Measurements from ENCODE around the gene RBAK. TPM values are rescaled to one million over a fixed set of nuclear protein-coding genes. Genes with fewer than 3 reads are reported as not detected.

RBAK gene
- total and polyA plus RNA-seq, 2 of the 4 experiments (the other 2 are of a cell fraction): 2.8 to 8.1 TPM

DNA sequence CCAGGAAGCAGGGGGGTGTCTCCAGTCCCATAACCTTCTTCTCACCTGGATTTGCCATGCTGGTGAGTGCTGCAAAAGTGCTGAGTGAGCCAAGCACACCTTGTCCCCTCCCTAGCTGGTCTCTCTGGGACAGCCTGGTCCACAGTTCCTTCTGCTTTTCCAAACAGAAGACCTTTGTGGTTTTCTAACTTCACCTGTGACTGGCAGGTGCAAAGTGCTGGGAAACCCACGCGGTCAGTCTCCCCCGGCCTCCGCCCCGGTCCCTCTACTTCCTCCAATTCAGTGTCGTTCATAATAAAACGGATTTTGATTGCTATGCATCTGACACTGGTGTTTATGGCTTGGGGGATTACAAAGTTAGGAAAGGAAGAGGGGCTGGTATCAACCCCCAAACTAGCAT lies 37.1 kb downstream of the RBAK start:
- H3K18ac ChIP-seq (ENCODE audit: low read depth, low read length): no peak overlapping the region
- WGBS, 2 experiments (ENCODE audit: extremely low coverage in 2 of 2, insufficient read length in 1 of 2): no CpG with 5 or more reads among the region's 7 CpGs

More for the DNA sequence above, 37.1 kb downstream of the RBAK start:
- Histone ChIP-seq H2BK120ac (ENCODE audit: low read depth, low read length) (no peak overlapping the region), H2BK20ac (ENCODE audit: low read depth, low read length) (no peak overlapping the region), H2AK9ac (replicated peaks; ENCODE audit: low read depth, low read length, poor library complexity) (no peak overlapping the region), H3K9me3 (ENCODE audit: control insufficient read depth, insufficient read depth, low read length) (no peaks in the 10 kb centered on the region), H4K91ac (ENCODE audit: insufficient read depth, low read depth, low read length) (no peak overlapping the region), H4K8ac (ENCODE audit: low read depth in 2 of 2, low read length in 2 of 2) (no peak overlapping the region), H2AFZ (replicated peaks; ENCODE audit: low read length, poor library complexity) (no peak overlapping the region), H2BK15ac (ENCODE audit: low read depth, low read length) (no peak overlapping the region), H3K4me3 (ENCODE audit: insufficient read depth, low read depth, low read length) (no peak overlapping the region), H2AK5ac (ENCODE audit: low read depth, low read length) (no peak overlapping the region), H3K36me3 (ENCODE audit: control insufficient read depth, insufficient read depth, low read length) (no peaks in the 10 kb centered on the region), H3K79me1 (ENCODE audit: low read depth in 1 of 2, low read length in 2 of 2) (no peaks in the 10 kb centered on the region), H3K23ac (ENCODE audit: low read depth, low read length) (no peak overlapping the region), H3K56ac (ENCODE audit: extremely low read depth, insufficient read depth, low read length) (no peak overlapping the region), H3K4ac (ENCODE audit: low read depth, low read length) (no peak overlapping the region), H3K27me3 (ENCODE audit: control insufficient read depth, insufficient read depth, low read length) (peaks cover 7% of the 10 kb centered on the region; the same call in 1 of the 2 replicates), H3K9me1 (ENCODE audit: insufficient read depth, low read length) (no peaks in the 10 kb centered on the region), H3K27ac (ENCODE audit: insufficient read depth, low read length) (no peak overlapping the region), H3K4me2 (ENCODE audit: low read depth, low read length) (no peak overlapping the region), H3K14ac (replicated peaks; ENCODE audit: low read depth, low read length) (no peak overlapping the region), H3K9ac (ENCODE audit: low read depth, low read length) (no peak overlapping the region), H4K20me1 (ENCODE audit: insufficient read depth, low read length) (no peaks in the 10 kb centered on the region), H3K4me1 (ENCODE audit: control insufficient read depth, insufficient read depth, low read length) (no peaks in the 10 kb centered on the region), H4K5ac (ENCODE audit: low read depth, low read length) (no peak overlapping the region), H2BK5ac (ENCODE audit: low read depth, low read length, poor library complexity, severe bottlenecking) (no peak overlapping the region)
- ATAC-seq (ENCODE audit: low read depth) (no peak), DNase-seq (no peak)
- in situ Hi-C loops (cut with MboI; ENCODE audit: low sequenced_read_pairs): loop anchor here (25.0 kb wide), 1 partner anchor 471 kb away; no protein-coding TSS in a partner anchor
- POLR2A ChIA-PET (ENCODE audit: unreplicated experiment): no interaction called here
- dilution Hi-C loops (cut with HindIII; ENCODE audit: low sequenced_read_pairs, unreplicated experiment): no loop called here
- intact Hi-C loops (cut with micrococcal nuclease): no loop called here
- TF ChIP-seq POLR2A (IDR thresholded peaks at IDR 0.05; ENCODE audit: low read depth, low read length): no peak
- BruUV-seq (replicated peaks): no TSS peak
- CTCF ChIA-PET: no interaction called here

Data from IMR-90 (cell line).